HG03460 (cell line): ENCODE results near the gene TTLL11.

ENCODE experiments used
- ATAC-seq: cut with Tn5 transposase; IDR thresholded peaks from one replicate; pipeline ENCODE4 v1.9.1; 2021; ENCODE audit not compliant: unreplicated experiment

The TTLL11 gene

DNA sequence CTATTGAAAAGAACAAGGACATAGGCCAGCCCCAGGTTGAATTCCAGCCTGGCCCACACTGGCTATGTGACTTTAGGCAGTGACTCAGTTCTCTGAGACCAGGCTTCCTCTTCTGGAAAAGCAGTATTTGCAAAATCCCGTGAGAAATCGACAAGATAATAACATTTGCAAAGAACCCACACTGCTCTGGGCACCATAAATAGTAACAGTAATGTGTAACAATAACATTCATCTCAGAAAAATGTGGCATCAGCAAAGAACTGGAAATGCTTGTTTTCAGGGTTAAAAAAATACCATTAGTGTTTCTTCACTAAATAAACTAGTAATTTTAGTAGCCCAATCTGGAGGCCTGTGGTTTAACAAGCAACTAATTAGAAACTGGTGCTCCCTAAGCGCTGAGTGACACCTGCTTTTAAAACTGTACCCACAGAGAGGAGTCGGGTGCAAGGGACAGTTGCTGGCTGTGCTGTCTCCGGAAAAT is 148.4 kb downstream of the TTLL11 start:
- no peak for ATAC-seq

DNA sequence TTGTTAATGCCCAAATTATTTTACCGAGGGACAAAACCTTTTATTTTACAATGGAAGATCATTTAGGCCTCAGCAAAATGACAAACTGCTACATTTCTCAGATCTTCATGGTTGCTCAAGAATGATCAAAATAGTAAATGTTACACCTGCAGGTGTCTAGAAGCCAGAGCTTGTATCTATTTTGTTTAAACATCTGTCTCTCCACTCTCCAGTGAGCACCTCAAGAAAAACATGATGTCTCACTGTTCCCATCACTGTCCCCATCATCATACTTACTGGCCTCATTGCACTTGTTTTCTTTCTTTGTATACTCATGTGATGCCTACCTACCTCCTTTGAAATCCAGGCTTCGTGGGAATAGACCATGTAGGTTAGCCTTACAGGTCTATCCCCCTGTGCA is 149.6 kb downstream of the TTLL11 start:
- ATAC-seq = no peak

- ATAC-seq = no peak
Observed at GRCh38 chr9:121942866-121943382, 150.2 kb downstream of the TTLL11 start.

DNA sequence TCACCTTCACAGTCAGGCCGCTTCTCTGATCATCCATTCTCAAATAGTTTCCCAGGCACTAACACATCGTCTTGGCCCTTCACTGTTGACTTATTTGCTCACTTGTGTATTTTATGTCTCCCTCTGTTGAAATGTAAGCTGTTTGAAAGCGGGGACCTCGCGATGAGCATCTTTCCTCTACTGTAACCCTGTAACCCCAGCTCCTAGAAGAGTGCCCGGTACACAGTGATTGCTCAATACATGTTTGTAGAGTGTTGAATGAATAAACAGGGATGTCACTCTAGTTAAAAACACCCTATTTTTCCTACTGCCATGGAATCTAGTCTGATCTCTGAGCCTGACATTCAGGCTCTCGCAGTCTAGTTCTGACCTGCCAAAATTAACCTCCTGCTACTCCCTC is 150.8 kb downstream of the TTLL11 start:
- no peak for ATAC-seq

- ATAC-seq = no peak
Observed at GRCh38 chr9:121939643-121940042, 153.5 kb downstream of the TTLL11 start.

DNA sequence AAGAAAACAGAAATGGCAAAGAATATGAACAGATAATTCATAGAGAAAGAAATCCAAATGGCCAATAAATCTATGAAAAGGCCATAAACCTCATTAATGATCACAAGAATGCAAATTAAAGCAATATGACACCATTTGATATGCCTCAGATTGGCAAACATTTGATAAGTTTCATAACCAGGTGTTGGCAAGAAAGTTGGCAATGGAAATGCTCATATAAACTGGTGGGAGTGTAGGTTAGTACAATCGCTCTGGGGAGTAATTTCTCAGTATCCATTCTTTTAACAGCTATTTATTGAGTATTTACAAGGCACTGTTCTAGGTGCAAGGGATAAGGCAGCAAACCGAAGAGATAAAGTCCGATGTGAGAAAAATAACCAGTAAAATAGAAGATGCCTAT is 154.5 kb downstream of the TTLL11 start:
- ATAC-seq = no peak

GRCh38 chr9:121937240-121937639 is 155.9 kb downstream of the TTLL11 start:
- no peak for ATAC-seq

DNA sequence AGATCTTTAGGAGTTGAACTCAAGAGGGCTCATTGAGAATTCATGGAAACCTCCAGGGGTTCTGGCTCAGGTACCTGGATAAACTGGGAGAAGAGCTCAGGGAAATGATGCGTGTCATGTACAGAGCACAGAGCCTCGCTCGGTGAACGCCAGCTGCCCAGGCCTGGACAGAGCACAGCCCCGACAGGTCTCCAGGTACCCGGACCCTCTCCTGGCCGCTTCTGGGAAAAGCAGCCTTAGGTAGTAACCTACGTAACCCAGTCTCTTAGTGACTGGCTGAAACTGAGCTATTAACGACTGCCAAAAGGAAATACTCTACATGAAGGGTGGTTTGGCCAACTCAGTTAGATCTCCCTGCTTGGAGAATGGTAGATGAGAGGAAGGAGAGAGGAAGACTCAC is 157.4 kb downstream of the TTLL11 start:
- ATAC-seq = no peak

DNA sequence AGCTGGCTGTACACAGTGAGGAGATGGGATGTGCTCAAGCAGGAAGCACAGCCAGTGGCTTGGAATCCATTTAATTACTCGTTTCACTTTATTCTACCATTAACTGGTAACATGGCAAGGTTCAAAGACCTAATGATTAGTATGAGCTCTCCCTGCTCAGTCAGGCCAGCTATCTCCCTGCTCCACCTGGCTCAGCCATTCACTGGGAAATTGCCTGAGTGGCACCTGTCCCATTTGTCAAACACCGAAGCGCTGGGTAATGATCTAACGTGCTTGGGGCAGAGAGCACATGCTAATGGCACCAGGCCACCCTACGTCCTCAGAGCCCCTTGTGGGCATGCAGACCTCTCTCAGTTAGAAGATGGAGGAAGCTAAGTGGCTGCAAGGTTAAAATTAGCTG is 162.2 kb downstream of the TTLL11 start:
- ATAC-seq = no peak

DNA sequence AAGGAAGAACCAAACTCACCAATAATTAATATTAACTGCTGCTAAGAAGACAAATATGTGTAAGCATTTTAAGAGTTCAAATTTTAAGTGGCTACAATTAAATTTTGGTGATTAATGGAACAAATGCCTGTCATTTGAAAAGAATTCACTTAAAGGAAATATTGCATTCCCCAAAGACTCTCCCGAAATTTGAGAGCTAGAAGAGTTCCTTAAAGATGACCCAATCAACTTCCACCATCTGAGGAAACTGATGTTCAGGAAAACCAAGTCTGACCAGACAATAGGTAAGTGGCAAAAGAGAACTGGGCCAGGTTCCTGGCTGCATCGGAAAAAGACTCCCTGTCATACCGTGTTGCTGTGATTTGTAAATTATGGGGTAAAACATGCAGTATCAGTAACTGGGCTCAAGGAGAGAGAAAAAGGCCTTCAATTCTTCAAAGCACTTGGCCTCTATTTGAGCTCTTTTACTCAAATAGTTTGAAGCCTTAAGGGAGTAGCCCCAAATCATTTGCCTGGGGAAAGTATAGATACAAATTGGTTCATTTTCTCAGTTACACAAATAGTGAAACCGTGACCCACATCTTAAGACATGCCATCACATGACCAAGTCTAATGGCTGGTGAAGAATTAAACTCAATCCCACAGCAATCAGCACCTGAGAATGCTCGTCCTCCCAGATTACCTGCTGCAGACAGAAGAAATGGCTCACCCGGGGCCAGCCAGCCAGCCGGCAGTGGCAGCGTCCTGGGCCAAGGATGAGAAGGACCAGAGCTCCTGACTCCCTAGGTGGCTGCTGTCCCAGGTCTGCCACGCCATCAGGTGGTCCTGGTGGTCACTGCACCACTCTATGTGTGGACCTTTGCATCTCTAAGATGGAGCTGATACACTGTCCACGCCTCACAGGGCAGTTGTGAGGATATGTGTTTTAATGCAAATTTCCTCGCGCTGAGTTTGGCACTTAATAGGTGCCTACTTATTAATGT is 162.9 kb downstream of the TTLL11 start:
- no peak for ATAC-seq

- ATAC-seq = no peak
Observed at GRCh38 chr9:121927636-121928035, 165.5 kb downstream of the TTLL11 start.

DNA sequence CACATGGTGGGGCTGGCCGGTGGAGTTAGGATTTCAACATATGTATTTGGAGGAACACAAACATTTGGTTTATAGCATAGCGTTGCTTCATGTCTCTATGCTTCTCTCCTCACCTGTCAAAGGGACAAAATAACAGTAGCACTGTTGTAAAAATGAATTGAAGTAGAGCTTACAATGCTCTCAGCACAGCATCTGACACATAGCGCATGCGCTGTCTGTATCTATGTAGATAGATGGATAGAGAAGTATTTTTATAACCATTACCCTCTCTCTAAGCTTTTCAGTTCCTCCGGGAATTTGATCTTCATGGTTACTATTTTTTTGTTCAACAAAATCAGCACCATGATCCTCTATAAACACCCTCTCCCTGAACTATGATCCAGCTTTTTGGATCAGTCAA is 166.0 kb downstream of the TTLL11 start:
- no peak for ATAC-seq

GRCh38 chr9:121926351-121926801 is 166.7 kb downstream of the TTLL11 start:
- no peak for ATAC-seq

GRCh38 chr9:121925935-121926334 is 167.2 kb downstream of the TTLL11 start:
- no peak for ATAC-seq

DNA sequence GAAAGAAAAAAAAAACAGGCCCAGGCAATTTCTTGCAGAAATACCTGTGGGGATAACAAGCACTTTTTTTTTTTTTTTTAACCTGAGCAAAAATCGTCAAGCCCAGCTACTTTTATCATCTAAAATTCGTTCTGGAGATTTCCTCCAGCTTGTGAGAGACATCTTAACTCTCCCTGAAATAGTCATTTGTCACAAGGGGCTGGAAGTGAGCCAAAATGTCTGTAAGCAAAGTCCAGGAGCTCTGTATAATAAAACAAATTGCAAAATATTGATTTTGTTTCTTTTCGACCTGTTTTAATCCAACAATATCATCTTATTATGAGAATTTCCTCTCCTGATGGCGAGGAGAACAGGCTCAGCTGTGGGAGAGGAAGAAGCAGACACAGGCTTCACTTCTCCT is 168.4 kb downstream of the TTLL11 start:
- no peak for ATAC-seq

DNA sequence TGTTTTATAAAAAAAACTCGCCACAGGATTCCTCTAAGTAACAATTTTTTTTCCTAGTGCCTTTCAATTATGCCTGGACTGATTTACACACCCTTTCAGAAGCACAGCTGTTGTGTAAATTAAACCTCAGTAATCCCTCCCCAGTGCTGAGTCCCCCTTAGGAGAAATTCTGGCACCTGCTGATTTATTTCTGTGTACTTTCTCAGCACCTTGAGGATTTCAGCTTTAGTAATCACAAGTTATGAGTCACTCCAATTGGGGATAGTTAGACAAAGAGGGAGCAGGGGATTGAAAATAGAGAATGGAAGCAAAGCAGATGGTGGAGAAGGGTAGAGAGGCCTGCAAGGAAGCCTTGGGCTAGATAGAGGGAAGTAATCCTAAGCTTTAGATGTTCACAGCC is 171.7 kb downstream of the TTLL11 start:
- no peak for ATAC-seq

DNA sequence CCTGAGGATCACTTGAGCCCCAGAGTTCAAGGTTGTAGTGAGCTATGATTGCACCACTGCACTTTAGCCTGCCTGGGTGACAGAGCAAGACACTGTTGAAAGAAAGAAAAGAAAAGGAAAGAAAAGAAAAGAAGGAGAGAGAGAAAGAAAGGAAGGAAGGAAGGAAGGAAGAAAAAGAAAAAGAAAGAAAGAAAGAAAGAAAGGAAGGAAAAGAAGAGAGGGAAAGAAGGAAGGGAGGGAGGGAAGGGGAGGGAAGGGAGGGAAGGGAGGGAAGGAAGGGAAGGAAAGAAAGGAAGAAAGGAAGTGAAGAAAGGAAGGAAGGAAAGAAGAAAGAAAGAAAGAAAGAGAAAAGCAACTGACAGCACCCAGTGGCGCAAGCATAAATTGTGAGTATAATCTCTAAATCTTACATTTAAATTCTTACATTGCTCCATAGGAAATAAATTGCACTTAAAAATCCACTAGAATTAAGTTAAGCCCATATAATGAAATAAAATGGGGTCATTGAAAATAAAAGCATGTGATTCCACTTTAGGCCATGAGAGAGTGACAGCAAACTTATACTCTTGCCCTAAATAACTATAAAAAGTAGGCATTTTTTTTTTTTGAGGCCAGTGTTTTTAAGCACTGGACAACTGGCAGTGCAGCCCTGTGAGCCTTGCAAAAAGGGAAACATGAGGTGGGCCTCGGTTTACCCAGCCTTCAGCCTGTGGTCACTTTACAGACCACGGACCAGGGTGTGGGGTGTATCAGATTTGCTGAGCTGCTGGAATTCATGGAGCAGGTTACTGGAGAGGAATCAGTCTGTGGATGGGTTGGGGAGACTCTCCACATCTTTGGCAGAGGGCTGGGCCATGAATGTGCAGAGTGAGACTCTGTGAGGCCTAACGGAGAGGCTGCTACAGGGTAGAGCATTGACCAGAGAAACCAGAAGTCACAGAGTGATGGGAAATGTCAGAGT is 175.5 kb downstream of the TTLL11 start:
- ATAC-seq = no peak

GRCh38 chr9:121915304-121915625 is 177.8 kb downstream of the TTLL11 start:
- ATAC-seq = no peak

DNA sequence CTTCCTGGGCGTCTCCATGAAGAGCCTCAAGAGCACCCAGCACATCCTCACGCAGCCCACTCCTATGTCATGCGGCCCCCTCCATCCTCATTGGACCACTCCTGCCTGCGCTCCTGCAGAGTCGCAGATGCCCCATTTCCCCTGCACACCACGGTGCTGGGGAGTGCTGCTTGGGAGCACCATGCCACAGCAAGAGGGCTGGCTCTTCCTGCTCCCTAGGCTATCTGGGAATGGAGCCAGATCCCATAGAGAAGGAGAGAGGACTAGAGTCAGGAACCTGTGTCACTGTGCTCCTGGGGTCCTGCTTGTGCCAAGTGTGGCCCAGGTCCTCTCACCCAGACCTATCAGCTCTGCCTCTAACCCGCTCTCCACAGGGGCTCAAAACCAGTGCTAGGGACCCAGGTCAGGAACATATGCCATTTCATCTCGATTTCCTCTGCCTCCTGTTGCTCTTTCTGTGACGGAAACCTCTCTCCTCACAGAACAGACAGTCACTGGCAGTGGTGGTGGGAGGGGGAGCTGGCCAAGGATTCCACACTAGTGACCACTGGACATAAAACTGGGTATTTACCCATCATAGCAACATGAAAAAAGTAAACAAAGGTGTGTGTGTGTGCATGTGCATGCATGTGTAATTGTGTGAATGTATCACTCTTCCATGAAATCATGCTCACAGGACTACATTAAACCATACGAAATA is 178.4 kb downstream of the TTLL11 start:
- no peak for ATAC-seq

- no peak for ATAC-seq
Observed at GRCh38 chr9:121914017-121914595, 179.0 kb downstream of the TTLL11 start.
